K562 (cell line): ENCODE data around the gene SLC27A2. TPM values are rescaled to one million over a fixed set of nuclear protein-coding genes. Genes with fewer than 3 reads are reported as not detected.

Experiments used
- ARNT ChIP-seq, 2 experiments: fragments of 450-650 bp; IDR thresholded peaks; 2 replicates each; pipeline ENCODE4 v1.6.1; 2016; ENCODE audit warnings: mild to moderate bottlenecking in 1 of 2
- CBFA2T3 ChIP-seq: fragments of 450-650 bp; IDR thresholded peaks from 2 replicates; pipeline ENCODE4 v1.6.1; 2017
- CC2D1A ChIP-seq: fragments of 450-650 bp; IDR thresholded peaks from 2 replicates; pipeline ENCODE4 v1.6.1; 2017; ENCODE audit warnings: mild to moderate bottlenecking
- DDX20 ChIP-seq: fragments of 450-650 bp; IDR thresholded peaks from 2 replicates; pipeline ENCODE4 v1.6.1; 2016; ENCODE audit warnings: missing genetic modification characterization, low read depth, mild to moderate bottlenecking, missing compliant biosample characterization, moderate library complexity
- HDAC3 ChIP-seq: fragments of 450-650 bp; IDR thresholded peaks from 2 replicates; pipeline ENCODE4 v1.6.1; 2018; ENCODE audit warnings: borderline replicate concordance, mild to moderate bottlenecking, moderate library complexity; ENCODE audit not compliant: partially characterized antibody
- HMGN3 ChIP-seq: IDR thresholded peaks from 2 replicates; pipeline ENCODE4 v1.6.1; 2011; ENCODE audit warnings: borderline replicate concordance, low read depth, mild to moderate bottlenecking, mixed read lengths, low read length; ENCODE audit not compliant: insufficient read length; ENCODE audit errors: extremely low read depth
- KDM5B ChIP-seq: fragments of 200-600 bp; sonication (generic); IDR thresholded peaks from 2 replicates; pipeline ENCODE4 v1.6.1; 2012; ENCODE audit warnings: low read depth, mild to moderate bottlenecking, moderate library complexity, low read length, control low read depth, inconsistent platforms; ENCODE audit not compliant: insufficient replicate concordance
- MTA3 ChIP-seq: fragments of 450-650 bp; formaldehyde crosslinking; IDR thresholded peaks from 2 replicates; pipeline ENCODE4 v1.6.1; 2017; ENCODE audit warnings: mild to moderate bottlenecking, borderline replicate concordance
- POLR2B ChIP-seq: fragments of 450-650 bp; IDR thresholded peaks from 2 replicates; pipeline ENCODE4 v1.6.1; 2018; ENCODE audit warnings: low read depth; ENCODE audit not compliant: partially characterized antibody
- PTRF ChIP-seq: fragments of 450-650 bp; IDR thresholded peaks from 2 replicates; pipeline ENCODE4 v1.6.1; 2016; ENCODE audit warnings: mild to moderate bottlenecking, missing genetic modification characterization, missing compliant biosample characterization
- REST ChIP-seq, 2 experiments: fragments of 450-650 bp; formaldehyde crosslinking in 1 of 2; IDR thresholded peaks; 2 replicates each; pipeline versions ENCODE4 v1.4.0 to v1.6.1; 2014 to 2020; ENCODE audit warnings: mild to moderate bottlenecking in 2 of 2, borderline replicate concordance in 1 of 2, low read depth in 1 of 2
- RUNX1 ChIP-seq: sonication (generic); IDR thresholded peaks from 2 replicates; pipeline ENCODE4 v1.6.1; 2016; ENCODE audit warnings: antibody characterized with exemption, low read depth
- SMARCE1 ChIP-seq: fragments of 450-650 bp; IDR thresholded peaks from 2 replicates; pipeline ENCODE4 v1.7.1; 2016; ENCODE audit warnings: mild to moderate bottlenecking
- TAL1 ChIP-seq: fragments of 450-650 bp; IDR thresholded peaks from 2 replicates; pipeline ENCODE4 v1.6.1; 2016; ENCODE audit warnings: mild to moderate bottlenecking
- TEAD4 ChIP-seq, 2 experiments: sonication (generic) in 1 of 2; formaldehyde crosslinking in 1 of 2; IDR thresholded peaks; 2 replicates each; pipeline versions ENCODE4 v1.6.1 to v1.8.0; 2012 to 2022; ENCODE audit warnings: borderline replicate concordance in 1 of 2, inconsistent platforms in 1 of 2, low read length in 1 of 2, mild to moderate bottlenecking in 1 of 2, missing genetic modification reagents in 1 of 2
- TOE1 ChIP-seq, 2 experiments: fragments of 450-650 bp in 1 of 2; sonication (generic) in 1 of 2; formaldehyde crosslinking in 1 of 2; IDR thresholded peaks; 2 replicates each; pipeline versions ENCODE4 v1.7.1 to v1.8.0; 2016 to 2022; ENCODE audit warnings: borderline replicate concordance in 2 of 2, mild to moderate bottlenecking in 2 of 2, antibody characterized with exemption in 1 of 2, inconsistent platforms in 1 of 2, low read depth in 1 of 2, missing genetic modification reagents in 1 of 2, moderate library complexity in 1 of 2
- ZNF347 ChIP-seq: fragments of 450-650 bp; formaldehyde crosslinking; IDR thresholded peaks from 2 replicates; pipeline ENCODE4 v1.4.0; 2020; ENCODE audit warnings: low read depth, mild to moderate bottlenecking, moderate library complexity
- ZNF395 ChIP-seq: fragments of 200-800 bp; sonication (Bioruptor generic); IDR thresholded peaks from 2 replicates; pipeline ENCODE4 v1.6.1; 2017; ENCODE audit warnings: missing genetic modification characterization, missing compliant biosample characterization
- polyA plus RNA-seq, 8 experiments: library from polyadenylated mRNA; depleted of rRNA in 4 of 8; stranded (reverse) in 5 of 8; unstranded in 3 of 8; fragments of >200 nt; fragmentation: Nextera tagmentation in 2 of 8; fragmentation: Illumina TruSeq in 1 of 8; extraction: Ambion mirVana in 2 of 8; extraction: Trizol in 1 of 8; gene quantifications; 2 replicates each; pipeline versions ENCODE4 v1.2.1 to v1.2.3, GENCODE V29; 2011 to 2014; ENCODE audit warnings: inconsistent platforms in 1 of 8, missing spikeins in 1 of 8
- total RNA-seq, 7 experiments: library from RNA; depleted of rRNA in 6 of 7; stranded (reverse); fragments of >200 nt in 6 of 7; fragmentation: Illumina TruSeq in 2 of 7; extraction: Trizol in 2 of 7; gene quantifications; 2 replicates each; pipeline versions ENCODE4 v1.2.1 to v1.2.3, GENCODE V29; 2011 to 2021; ENCODE audit warnings: low replicate concordance in 1 of 7

Gene SLC27A2
- total and polyA plus RNA-seq, 9 of the 15 experiments (the other 6 are each of a cell fraction or from before 2014, with no cell fraction given): 4.9 to 38.0 (median 22.7) TPM

- TF ChIP-seq REST (IDR thresholded peaks at IDR 0.05; ENCODE audit: borderline replicate concordance) (peak; percentile 24; the same call in 1 of the 2 replicates), REST (CRISPR knock-in tag; IDR thresholded peaks at IDR 0.05; ENCODE audit: low read depth) (no peak), POLR2B (no peak), KDM5B (no peak), DDX20 (tag) (0 out of 2 replicates have a peak, but pooled peaks have one; percentile 10), TAL1 (peak; percentile 98), ZNF395 (CRISPR knock-in tag) (peak; percentile 91), CBFA2T3 (peak; percentile 97), HDAC3 (peak; percentile 66), TOE1 (IDR thresholded peaks at IDR 0.05; ENCODE audit: borderline replicate concordance) (peak; percentile 13; the same call in 1 of the 2 replicates), TOE1 (CRISPR knock-in tag; IDR thresholded peaks at IDR 0.05; ENCODE audit: borderline replicate concordance, low read depth) (no peak), HMGN3 (peak; percentile 60), ZNF347 (CRISPR knock-in tag) (no peak), PTRF (tag) (0 out of 2 replicates have a peak, but pooled peaks have one; percentile 29), CC2D1A (peak; percentile 94), SMARCE1 (peak; percentile 97), TEAD4 (IDR thresholded peaks at IDR 0.05; ENCODE audit: low read length) (peak; percentile 95), TEAD4 (CRISPR knock-in tag; IDR thresholded peaks at IDR 0.05; ENCODE audit: borderline replicate concordance) (no peak), RUNX1 (peak; percentile 76; the same call in 1 of the 2 replicates), MTA3 (0 out of 2 replicates have a peak, but pooled peaks have one; percentile 63), ARNT (IDR thresholded peaks at IDR 0.05) (peak; percentile 33 to 90; a peak in 3 of 4 replicates)
These were observed 79.0 kb downstream of the SLC27A2 start (continued) for GRCh38 chr15:50260969-50261496.
